Measurements from ENCODE around the gene HOMER1. TPM values are rescaled to one million over a fixed set of nuclear protein-coding genes. Genes with fewer than 3 reads are reported as not detected.
A peak's percentile ranks its signal among the peaks of the same experiment; 100 is the strongest.

HOMER1 gene
- total RNA-seq, 1 experiment from 2014 or later: 12.5 TPM

GRCh38 chr5:79495311-79495710 is 18.6 kb downstream of the HOMER1 start:
- Histone ChIP-seq H4K20me1 (ENCODE audit: insufficient read depth) (no peaks in the 10 kb centered on the region), H3K36me3 (ENCODE audit: low read depth) (0 out of 2 replicates have a peak, but pooled peaks cover 5% of the 10 kb centered on the region), H3K4me3 (no peak overlapping the region), H2AFZ (no peak overlapping the region), H3K9me3 (ENCODE audit: insufficient read depth, low read depth) (no peaks in the 10 kb centered on the region), H3K27ac (peak overlapping the region; percentile 29), H3K79me2 (ENCODE audit: low read depth) (peaks cover 60% of the 10 kb centered on the region), H3K4me1 (replicated peaks; ENCODE audit: insufficient read depth) (peaks cover 21% of the 10 kb centered on the region), H3F3A (ENCODE audit: insufficient read depth, low read depth) (peaks cover 7% of the 10 kb centered on the region), H3K9me2 (ENCODE audit: insufficient read depth) (no peaks in the 10 kb centered on the region), H3K27me3 (ENCODE audit: insufficient read depth, low read depth) (no peaks in the 10 kb centered on the region), H3K4me2 (peak overlapping the region; percentile 59)
- ChIA-PET CTCF (no interaction called here), POLR2A (ENCODE audit: unreplicated experiment) (interaction anchor here (0.6 kb wide), 1 partner anchor 210 kb away, joined by 6 read pairs; no protein-coding TSS in a partner anchor)
- intact Hi-C loops (cut with micrococcal nuclease; ENCODE audit: unreplicated experiment): no loop called here
- peak; percentile 16 to 93 for DNase-seq
- TF ChIP-seq CTCF (conservative IDR thresholded peaks at IDR 0.05) (no peak), EZH2 (IDR thresholded peaks at IDR 0.05; ENCODE audit: low read depth) (no peak)
- no TSS peak for BruUV-seq (replicated peaks)

GRCh38 chr5:79493596-79494345 is 20.2 kb downstream of the HOMER1 start:
- 0 out of 2 replicates have a peak, but pooled peaks cover 5% of the 10 kb centered on the region for H3K36me3 ChIP-seq (ENCODE audit: low read depth)
- H3K4me1 ChIP-seq (replicated peaks; ENCODE audit: insufficient read depth): peaks cover 21% of the 10 kb centered on the region
- H2AFZ ChIP-seq: no peak overlapping the region
- TF ChIP-seq EZH2 (IDR thresholded peaks at IDR 0.05; ENCODE audit: low read depth) (no peak), CTCF (conservative IDR thresholded peaks at IDR 0.05) (no peak)
- H3K4me3 ChIP-seq: no peak overlapping the region
- no peak overlapping the region for H3K4me2 ChIP-seq
- BruUV-seq (replicated peaks): no TSS peak
- H3K27ac ChIP-seq: no peak overlapping the region
- peaks cover 7% of the 10 kb centered on the region for H3F3A ChIP-seq (ENCODE audit: insufficient read depth, low read depth)
- no peaks in the 10 kb centered on the region for H4K20me1 ChIP-seq (ENCODE audit: insufficient read depth)
- no peaks in the 10 kb centered on the region for H3K9me3 ChIP-seq (ENCODE audit: insufficient read depth, low read depth)
- peaks cover 47% of the 10 kb centered on the region for H3K79me2 ChIP-seq (ENCODE audit: low read depth)
- ChIA-PET POLR2A (ENCODE audit: unreplicated experiment) (no interaction called here), CTCF (interaction anchor here (0.6 kb wide), 1 partner anchor 837 kb away, joined by 4 read pairs; no protein-coding TSS in a partner anchor)
- H3K27me3 ChIP-seq (ENCODE audit: insufficient read depth, low read depth): no peaks in the 10 kb centered on the region
- intact Hi-C loops (cut with micrococcal nuclease; ENCODE audit: unreplicated experiment): no loop called here
- no peak for DNase-seq
- H3K9me2 ChIP-seq (ENCODE audit: insufficient read depth): no peaks in the 10 kb centered on the region

- TF ChIP-seq EZH2 (IDR thresholded peaks at IDR 0.05; ENCODE audit: low read depth) (no peak), CTCF (conservative IDR thresholded peaks at IDR 0.05) (no peak)
- Histone ChIP-seq H3K4me3 (no peak overlapping the region), H4K20me1 (ENCODE audit: insufficient read depth) (no peaks in the 10 kb centered on the region), H3K4me1 (replicated peaks; ENCODE audit: insufficient read depth) (peaks cover 21% of the 10 kb centered on the region), H3K27ac (no peak overlapping the region), H3K9me2 (ENCODE audit: insufficient read depth) (no peaks in the 10 kb centered on the region), H3F3A (ENCODE audit: insufficient read depth, low read depth) (peaks cover 7% of the 10 kb centered on the region), H3K9me3 (ENCODE audit: insufficient read depth, low read depth) (no peaks in the 10 kb centered on the region), H3K79me2 (ENCODE audit: low read depth) (peaks cover 48% of the 10 kb centered on the region), H3K36me3 (ENCODE audit: low read depth) (0 out of 2 replicates have a peak, but pooled peaks cover 5% of the 10 kb centered on the region), H2AFZ (no peak overlapping the region), H3K27me3 (ENCODE audit: insufficient read depth, low read depth) (no peaks in the 10 kb centered on the region), H3K4me2 (no peak overlapping the region)
- BruUV-seq (replicated peaks): no TSS peak
- ChIA-PET CTCF (no interaction called here), POLR2A (ENCODE audit: unreplicated experiment) (no interaction called here)
- intact Hi-C loops (cut with micrococcal nuclease; ENCODE audit: unreplicated experiment): no loop called here
- DNase-seq: no peak
These were observed 22.1 kb downstream of the HOMER1 start for GRCh38 chr5:79491690-79492317.
